ENCODE measurements around the gene PDXP.

The PDXP gene

GRCh38 chr22:37628830-37629229 is 29.7 kb upstream of the PDXP start:
- DNase-seq (ENCODE audit: low read depth in 2 of 2), result no peak

GRCh38 chr22:37629928-37630327 is 28.6 kb upstream of the PDXP start:
- DNase-seq (ENCODE audit: low read depth in 2 of 2), result no peak

- DNase-seq (ENCODE audit: low read depth in 2 of 2), result no peak
Observed at GRCh38 chr22:37630839-37631435, 27.6 kb upstream of the PDXP start.

- DNase-seq (ENCODE audit: low read depth in 2 of 2), result no peak
Observed at GRCh38 chr22:37631448-37632173, 26.9 kb upstream of the PDXP start.

- no peak for DNase-seq (ENCODE audit: low read depth in 2 of 2)
Observed at GRCh38 chr22:37632174-37633088, 26.1 kb upstream of the PDXP start.

- DNase-seq (ENCODE audit: low read depth in 2 of 2), result no peak
Observed at GRCh38 chr22:37633089-37633624, 25.4 kb upstream of the PDXP start.

GRCh38 chr22:37633625-37634416 is 24.7 kb upstream of the PDXP start:
- DNase-seq (ENCODE audit: low read depth in 2 of 2), result no peak

- no peak for DNase-seq (ENCODE audit: low read depth in 2 of 2)
Observed at GRCh38 chr22:37634417-37634924, 24.1 kb upstream of the PDXP start.

- no peak for DNase-seq (ENCODE audit: low read depth in 2 of 2)
Observed at GRCh38 chr22:37635157-37635556, 23.4 kb upstream of the PDXP start.

- DNase-seq (ENCODE audit: low read depth in 2 of 2), result no peak
Observed at GRCh38 chr22:37636186-37636948, 22.2 kb upstream of the PDXP start.

- no peak for DNase-seq (ENCODE audit: low read depth in 2 of 2)
Observed at GRCh38 chr22:37636949-37637273, 21.6 kb upstream of the PDXP start.

- no peak for DNase-seq (ENCODE audit: low read depth in 2 of 2)
Observed at GRCh38 chr22:37638391-37639069, 20.0 kb upstream of the PDXP start.

- peak in 1 of 2 experiments; percentile 51 for DNase-seq (ENCODE audit: low read depth in 2 of 2)
Observed at GRCh38 chr22:37639070-37639760, 19.3 kb upstream of the PDXP start, which contains the start of gene SH3BP1. TSS of gene SH3BP1 (plus strand) at chr22:37639669. CDS start at chr22:37639788, 119 bp downstream.

- DNase-seq (ENCODE audit: low read depth in 2 of 2), result no peak
Observed at GRCh38 chr22:37639771-37640590, 18.5 kb upstream of the PDXP start.

- DNase-seq (ENCODE audit: low read depth in 2 of 2), result no peak
Observed at GRCh38 chr22:37640591-37641560, 17.6 kb upstream of the PDXP start.

GRCh38 chr22:37641561-37641949 is 17.0 kb upstream of the PDXP start:
- DNase-seq (ENCODE audit: low read depth in 2 of 2), result no peak

GRCh38 chr22:37643225-37643847 is 15.2 kb upstream of the PDXP start:
- peak; percentile 75 to 93 for DNase-seq (ENCODE audit: low read depth in 2 of 2)
